ENCODE data around the gene DHRS11. TPM values are rescaled to one million over a fixed set of nuclear protein-coding genes. Genes with fewer than 3 reads are reported as not detected.

DHRS11 gene
- total and polyA plus RNA-seq, 2 of the 8 experiments (the other 6 are each of a cell fraction or from before 2014, with no cell fraction given): 29.5 to 63.3 TPM

DNA sequence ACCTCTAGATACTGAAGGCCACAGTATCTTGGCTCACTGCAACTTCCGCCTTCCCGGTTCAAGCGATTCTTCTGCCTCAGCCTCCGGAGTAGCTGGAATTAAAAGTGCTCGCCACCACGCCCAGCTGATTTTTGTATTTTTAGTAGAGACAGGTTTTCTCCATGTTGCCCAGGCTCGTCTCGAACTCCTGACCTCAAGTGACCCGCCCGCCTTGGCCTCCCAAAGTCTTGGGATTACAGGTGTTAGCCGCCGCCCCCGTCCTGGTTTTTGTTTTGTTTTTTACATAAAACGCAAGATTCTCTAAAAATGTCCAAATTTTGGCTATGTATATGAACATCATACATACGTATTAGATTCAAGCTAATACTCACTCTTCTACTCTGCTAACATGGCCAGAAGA, 48.9 kb upstream of the DHRS11 start:
- no peak overlapping the region for H2AK5ac ChIP-seq (ENCODE audit: low read depth, low read length)
- no peak overlapping the region for H3K14ac ChIP-seq (ENCODE audit: insufficient read length)
- no peak overlapping the region for H3K4ac ChIP-seq (replicated peaks; ENCODE audit: insufficient read length, low read depth, low read length)
- no peak overlapping the region for H2BK12ac ChIP-seq (ENCODE audit: low read depth, low read length)
- H3K36me3 ChIP-seq (ENCODE audit: control insufficient read depth in 2 of 4, insufficient read depth in 4 of 4, low read length in 3 of 4): peaks cover 0 to 7% (median 2%) of the 10 kb centered on the region in 4 experiments; a peak in 3 of 8 replicates
- H4K5ac ChIP-seq (ENCODE audit: insufficient read length, low read depth, low read length): no peak overlapping the region
- H2BK5ac ChIP-seq (ENCODE audit: low read depth, low read length): no peak overlapping the region
- POLR2A ChIA-PET (ENCODE audit: partially characterized antibody): interaction anchor here (0.9 to 1.8 kb wide), 3 partner anchors 9 to 51 kb away, joined by 3 to 4 read pairs (median 3); partner anchors contain the start of genes MYO19 and PIGW
- no peak overlapping the region for H3K27ac ChIP-seq (ENCODE audit: low read depth, low read length)
- H2BK20ac ChIP-seq (ENCODE audit: low read length): no peak overlapping the region
- no peak overlapping the region for H3K4me2 ChIP-seq (ENCODE audit: insufficient read depth in 1 of 2, low read depth in 2 of 2, low read length in 2 of 2)
- TF ChIP-seq POLR2AphosphoS5 (IDR thresholded peaks at IDR 0.05; ENCODE audit: low read depth, low read length): no peak
- no peak for TF ChIP-seq GABPA (IDR thresholded peaks at IDR 0.05; ENCODE audit: borderline replicate concordance, insufficient read depth, low read length)
- no peak for TF ChIP-seq SP2 (IDR thresholded peaks at IDR 0.05; ENCODE audit: low read length)
- TF ChIP-seq TAF1 (IDR thresholded peaks at IDR 0.05; ENCODE audit: low read depth, low read length): no peak
- no peak for TF ChIP-seq SIRT6 (IDR thresholded peaks at IDR 0.05; ENCODE audit: low read length)
- no peak for TF ChIP-seq JUND (IDR thresholded peaks at IDR 0.05; ENCODE audit: low read length)
- TF ChIP-seq ASH2L (IDR thresholded peaks at IDR 0.05; ENCODE audit: low read length): no peak
- TF ChIP-seq JUN (IDR thresholded peaks at IDR 0.05; ENCODE audit: low read depth, low read length): no peak
- TF ChIP-seq TCF12 (IDR thresholded peaks at IDR 0.05; ENCODE audit: low read depth, low read length): no peak
- TF ChIP-seq, protein P1, sequence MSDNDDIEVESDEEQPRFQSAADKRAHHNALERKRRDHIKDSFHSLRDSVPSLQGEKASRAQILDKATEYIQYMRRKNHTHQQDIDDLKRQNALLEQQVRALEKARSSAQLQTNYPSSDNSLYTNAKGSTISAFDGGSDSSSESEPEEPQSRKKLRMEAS (IDR thresholded peaks at IDR 0.05): no peak
- TF ChIP-seq RNF2 (IDR thresholded peaks at IDR 0.05; ENCODE audit: borderline replicate concordance, low read depth, low read length, missing control alignments, poor library complexity, severe bottlenecking): no peak
- no peak for TF ChIP-seq RFX5 (IDR thresholded peaks at IDR 0.05; ENCODE audit: borderline replicate concordance, low read depth, low read length)
- no peak for TF ChIP-seq EGR1 (IDR thresholded peaks at IDR 0.05; ENCODE audit: borderline replicate concordance, low read depth, low read length)
- peaks cover 4 to 26% of the 10 kb centered on the region in 2 experiments; a peak in 3 of 4 replicates for H3K79me2 ChIP-seq (ENCODE audit: control insufficient read depth in 1 of 2, insufficient read depth in 2 of 2, low read length in 2 of 2)
- no peak overlapping the region for H4K8ac ChIP-seq (ENCODE audit: extremely low read depth, insufficient read depth, low read length)
- no peak overlapping the region for H3K4me3 ChIP-seq (ENCODE audit: extremely low read depth in 1 of 4, insufficient read depth in 2 of 4, low read depth in 3 of 4, low read length in 4 of 4)
- FAIRE-seq (no peak), DNase-seq (ENCODE audit: low read depth in 1 of 2, low spot score in 2 of 2) (no peak)
- H3K9me3 ChIP-seq (ENCODE audit: insufficient read depth in 2 of 2, low read depth in 1 of 2, low read length in 1 of 2): no peaks in the 10 kb centered on the region
- H4K20me1 ChIP-seq (replicated peaks in 1 of 2; ENCODE audit: control insufficient read depth in 1 of 2, insufficient read depth in 2 of 2, low read length in 2 of 2): peaks cover 0 to 3% of the 10 kb centered on the region in 2 experiments
- no peak overlapping the region for H3K18ac ChIP-seq (ENCODE audit: extremely low read depth, low read length)
- H2AFZ ChIP-seq (ENCODE audit: low read length): no peak overlapping the region
- CTCF ChIA-PET (ENCODE audit: partially characterized antibody): no interaction called here
- H3K23ac ChIP-seq (ENCODE audit: insufficient read length): no peak overlapping the region
- H3K9ac ChIP-seq (replicated peaks in 1 of 4; ENCODE audit: extremely low read depth in 1 of 4, low read depth in 3 of 4, low read length in 3 of 4): no peak overlapping the region
- no peak overlapping the region for H4K91ac ChIP-seq (replicated peaks; ENCODE audit: insufficient read length, low read length)
- peaks cover 6% of the 10 kb centered on the region for H3K79me1 ChIP-seq (ENCODE audit: low read depth, low read length)
- H2BK120ac ChIP-seq (replicated peaks; ENCODE audit: low read depth, low read length): no peak overlapping the region
- 86% methylated on average over 15 of the region's 15 CpGs; no CpG with 5 or more reads in 1 of the 2 experiments for WGBS, 2 experiments (ENCODE audit: extremely low coverage in 1 of 2, insufficient coverage in 1 of 2, insufficient read length in 1 of 2, insufficient replicate concordance in 2 of 2, low coverage in 1 of 2, low lambda C conversion rate in 2 of 2, missing lambda C conversion rate in 1 of 2)
- H3K27me3 ChIP-seq (replicated peaks in 1 of 4; ENCODE audit: control insufficient read depth in 3 of 4, extremely low read depth in 1 of 4, insufficient read depth in 3 of 4, low read length in 3 of 4): no peaks in the 10 kb centered on the region
- H3K4me1 ChIP-seq (replicated peaks in 1 of 4; ENCODE audit: control insufficient read depth in 3 of 4, insufficient read depth in 4 of 4, low read length in 3 of 4): peaks cover 0 to 5% (median under 1%) of the 10 kb centered on the region in 4 experiments; a peak in 2 of 7 replicates
- H3K56ac ChIP-seq (replicated peaks; ENCODE audit: insufficient read length, low read depth, low read length): no peak overlapping the region
- no peak overlapping the region for H2BK15ac ChIP-seq (ENCODE audit: low read length)
- peaks cover 12% of the 10 kb centered on the region for H3K23me2 ChIP-seq (ENCODE audit: low read depth, low read length)
